SW480 (cell line): ENCODE results near the gene EMC7.
"Not testable (repeated sequence)": the region's sequence is repeated elsewhere in the genome, so short reads cannot be mapped to it uniquely, and the experiment has no call there.

Experiments
- DNase-seq: peaks from one replicate; pipeline ENCODE4 v3.0.0-alpha.2; 2016; ENCODE audit warnings: low spot score

Gene EMC7

GRCh38 chr15:34101366-34102174 is at the start of gene EMC7, which contains the start of gene PGBD4:
TSS of gene EMC7 (minus strand) at chr15:34101862. CDS start at chr15:34101839, 23 bp downstream.
TSS of gene PGBD4 (plus strand) at chr15:34102083. CDS start at chr15:34102532, 449 bp downstream.
- DNase-seq, result peak; percentile 97

GRCh38 chr15:34147371-34148140 is 45.9 kb upstream of the EMC7 start:
- DNase-seq, result no peak

GRCh38 chr15:34133511-34133910 is 31.8 kb upstream of the EMC7 start:
- DNase-seq, result no peak

- DNase-seq, result no peak
Observed at GRCh38 chr15:34132881-34133280, 31.2 kb upstream of the EMC7 start.

GRCh38 chr15:34128898-34129297 is 27.2 kb upstream of the EMC7 start:
- DNase-seq, result no peak

- no peak for DNase-seq
Observed at GRCh38 chr15:34126522-34126921, 24.9 kb upstream of the EMC7 start.

- DNase-seq, result no peak
Observed at GRCh38 chr15:34125945-34126344, 24.3 kb upstream of the EMC7 start.

- no peak for DNase-seq
Observed at GRCh38 chr15:34124651-34125050, 23.0 kb upstream of the EMC7 start.

GRCh38 chr15:34122771-34123183 is 21.1 kb upstream of the EMC7 start:
- DNase-seq, result peak; percentile 16

GRCh38 chr15:34121786-34122185 is 20.1 kb upstream of the EMC7 start:
- DNase-seq, result not testable (repeated sequence)

- not testable (repeated sequence) for DNase-seq
Observed at GRCh38 chr15:34120420-34120819, 18.8 kb upstream of the EMC7 start.

- DNase-seq, result peak; percentile 13
Observed at GRCh38 chr15:34119291-34119690, 17.6 kb upstream of the EMC7 start.

GRCh38 chr15:34116620-34117019 is 15.0 kb upstream of the EMC7 start:
- no peak for DNase-seq

GRCh38 chr15:34114739-34115138 is 13.1 kb upstream of the EMC7 start:
- no peak for DNase-seq

- DNase-seq, result no peak
Observed at GRCh38 chr15:34114215-34114614, 12.6 kb upstream of the EMC7 start.

- no peak for DNase-seq
Observed at GRCh38 chr15:34111488-34111887, 9.8 kb upstream of the EMC7 start.

- DNase-seq, result no peak
Observed at GRCh38 chr15:34109797-34110663, 8.4 kb upstream of the EMC7 start.

GRCh38 chr15:34107315-34107714 is 5.7 kb upstream of the EMC7 start:
- no peak for DNase-seq

GRCh38 chr15:34106423-34106822 is 4.8 kb upstream of the EMC7 start:
- DNase-seq, result no peak

- DNase-seq, result no peak
Observed at GRCh38 chr15:34102175-34102925, 688 bp upstream of the EMC7 start.

- DNase-seq, result no peak
Observed at GRCh38 chr15:34099914-34100313, 1.7 kb downstream of the EMC7 start.
